Measurements from ENCODE around the gene SRBD1. TPM values are rescaled to one million over a fixed set of nuclear protein-coding genes. Genes with fewer than 3 reads are reported as not detected.

Gene SRBD1
- total RNA-seq, 1 experiment from 2014 or later = 33.3 TPM

DNA sequence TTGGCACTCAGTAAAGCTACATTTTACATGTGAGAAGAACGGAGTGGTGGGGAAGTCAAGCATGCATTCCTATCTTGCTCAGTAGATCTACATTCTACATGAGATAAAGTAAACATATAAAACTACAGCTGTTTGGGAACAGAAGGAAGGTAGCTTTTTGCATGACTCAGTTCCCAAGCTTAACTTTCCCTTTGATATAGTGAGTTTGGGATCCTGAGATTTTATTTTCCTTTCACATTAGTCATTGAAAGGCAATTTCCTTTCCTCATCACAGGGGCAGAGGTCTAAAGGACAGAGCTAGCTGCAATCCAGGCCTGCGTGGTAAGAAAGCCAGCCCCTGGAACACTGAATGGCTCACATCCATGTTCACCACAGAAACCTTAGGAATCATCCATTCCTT lies 257.2 kb downstream of the SRBD1 start:
- DNase-seq = peak; percentile 39 to 47
- no peaks in the 10 kb centered on the region for H3K9me3 ChIP-seq (replicated peaks)
- no peaks in the 10 kb centered on the region for H3K27me3 ChIP-seq
- no peaks in the 10 kb centered on the region for H3K36me3 ChIP-seq
- H3K4me1 ChIP-seq = peaks cover 12% of the 10 kb centered on the region; the same call in 1 of the 2 replicates
- H3K27ac ChIP-seq = peak overlapping the region; percentile 3; the same call in 1 of the 2 replicates
- H3K4me3 ChIP-seq = no peak overlapping the region

- peaks cover 12% of the 10 kb centered on the region; the same call in 1 of the 2 replicates for H3K4me1 ChIP-seq
- no peak for DNase-seq
These were observed 258.6 kb downstream of the SRBD1 start for GRCh38 chr2:45352506-45352905.

GRCh38 chr2:45345331-45346234 lies 265.5 kb downstream of the SRBD1 start:
- Histone ChIP-seq H3K4me3 (no peak overlapping the region), H3K36me3 (no peaks in the 10 kb centered on the region), H3K9me3 (replicated peaks) (no peaks in the 10 kb centered on the region; the same call in 1 of the 2 replicates), H3K27me3 (no peaks in the 10 kb centered on the region), H3K4me1 (peaks cover 41% of the 10 kb centered on the region), H3K27ac (no peak overlapping the region)
- peak; percentile 86 to 93 for DNase-seq

More at GRCh38 chr2:45352506-45352905, 258.6 kb downstream of the SRBD1 start:
- H3K27ac ChIP-seq = no peak overlapping the region
- no peaks in the 10 kb centered on the region; the same call in 1 of the 2 replicates for H3K9me3 ChIP-seq (replicated peaks)
- H3K4me3 ChIP-seq = no peak overlapping the region
- H3K27me3 ChIP-seq = no peaks in the 10 kb centered on the region
- no peaks in the 10 kb centered on the region for H3K36me3 ChIP-seq

DNA sequence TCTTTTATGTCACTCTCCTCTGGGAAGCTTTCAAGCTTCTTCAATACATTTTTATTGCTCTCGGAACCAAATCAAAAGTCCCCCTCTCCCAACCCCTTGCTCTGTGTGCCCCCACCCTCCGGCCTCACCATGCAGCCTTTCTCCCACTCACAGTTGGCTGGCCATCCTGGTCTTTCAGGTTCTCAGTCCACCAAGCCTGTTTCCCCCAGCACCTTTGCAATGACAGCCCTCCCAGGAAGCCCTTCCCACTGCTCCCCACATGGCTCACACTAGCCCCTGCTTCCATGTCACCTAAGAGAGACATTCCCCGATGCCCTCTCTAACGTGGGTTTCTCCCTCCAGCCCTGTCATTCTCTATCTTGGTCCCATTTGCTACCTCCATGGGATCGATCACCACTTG lies 266.6 kb downstream of the SRBD1 start:
- H3K9me3 ChIP-seq (replicated peaks) = no peaks in the 10 kb centered on the region; the same call in 1 of the 2 replicates
- no peak overlapping the region for H3K27ac ChIP-seq
- no peaks in the 10 kb centered on the region for H3K27me3 ChIP-seq
- peaks cover 41% of the 10 kb centered on the region for H3K4me1 ChIP-seq
- H3K4me3 ChIP-seq = no peak overlapping the region
- DNase-seq = no peak
- H3K36me3 ChIP-seq = no peaks in the 10 kb centered on the region

GRCh38 chr2:45344071-45344470 lies 267.0 kb downstream of the SRBD1 start:
- DNase-seq = peak; percentile 53 to 61
- Histone ChIP-seq H3K27ac (peak overlapping the region; percentile 13; the same call in 1 of the 2 replicates), H3K9me3 (replicated peaks) (no peaks in the 10 kb centered on the region; the same call in 1 of the 2 replicates)

GRCh38 chr2:45343251-45344017 lies 267.6 kb downstream of the SRBD1 start:
- Histone ChIP-seq H3K9me3 (replicated peaks) (no peaks in the 10 kb centered on the region; the same call in 1 of the 2 replicates), H3K36me3 (no peaks in the 10 kb centered on the region), H3K27me3 (no peaks in the 10 kb centered on the region), H3K4me3 (peak overlapping the region; percentile 31), H3K4me1 (peaks cover 41% of the 10 kb centered on the region), H3K27ac (peak overlapping the region; percentile 13; the same call in 1 of the 2 replicates)
- peak; percentile 93 for DNase-seq

More at GRCh38 chr2:45344071-45344470, 267.0 kb downstream of the SRBD1 start:
- peak overlapping the region; percentile 31 for H3K4me3 ChIP-seq
- H3K36me3 ChIP-seq = no peaks in the 10 kb centered on the region
- peaks cover 41% of the 10 kb centered on the region for H3K4me1 ChIP-seq
- no peaks in the 10 kb centered on the region for H3K27me3 ChIP-seq

GRCh38 chr2:45340318-45340717 lies 270.7 kb downstream of the SRBD1 start:
- DNase-seq = no peak
- Histone ChIP-seq H3K4me3 (no peak overlapping the region), H3K4me1 (peaks cover 37% of the 10 kb centered on the region), H3K9me3 (replicated peaks) (no peaks in the 10 kb centered on the region), H3K36me3 (no peaks in the 10 kb centered on the region), H3K27ac (no peak overlapping the region), H3K27me3 (no peaks in the 10 kb centered on the region)

GRCh38 chr2:45339253-45339652 lies 271.8 kb downstream of the SRBD1 start:
- DNase-seq = no peak
- Histone ChIP-seq H3K9me3 (replicated peaks) (no peaks in the 10 kb centered on the region), H3K36me3 (no peaks in the 10 kb centered on the region), H3K27me3 (no peaks in the 10 kb centered on the region), H3K4me3 (no peak overlapping the region), H3K27ac (no peak overlapping the region), H3K4me1 (peaks cover 31% of the 10 kb centered on the region)

Other genes with a start within 250 kb of the SRBD1 start
- gene PRKCE, start 40.4 kb upstream of the SRBD1 start, total RNA-seq (2014; rRNA removed; shearing (Covaris generic)) = 9.8 and 11.9 TPM in 2 replicates

Data from SJCRH30 (cell line).